Astrocyte (in vitro differentiated cells and primary cell): ENCODE measurements around the gene PAPPA2.

Experiments used
- EZH2 ChIP-seq: IDR thresholded peaks from 2 replicates; pipeline ENCODE4 v1.6.1; 2012; ENCODE audit warnings: mild to moderate bottlenecking, low read length, inconsistent platforms; ENCODE audit not compliant: insufficient read depth
- TF ChIP-seq, protein P1 (sequence below): IDR thresholded peaks from 2 replicates; pipeline ENCODE4 v1.5.1; 2011; ENCODE audit warnings: low read depth, mild to moderate bottlenecking, inconsistent platforms, low read length, moderate library complexity; ENCODE audit not compliant: insufficient read depth

DNA sequence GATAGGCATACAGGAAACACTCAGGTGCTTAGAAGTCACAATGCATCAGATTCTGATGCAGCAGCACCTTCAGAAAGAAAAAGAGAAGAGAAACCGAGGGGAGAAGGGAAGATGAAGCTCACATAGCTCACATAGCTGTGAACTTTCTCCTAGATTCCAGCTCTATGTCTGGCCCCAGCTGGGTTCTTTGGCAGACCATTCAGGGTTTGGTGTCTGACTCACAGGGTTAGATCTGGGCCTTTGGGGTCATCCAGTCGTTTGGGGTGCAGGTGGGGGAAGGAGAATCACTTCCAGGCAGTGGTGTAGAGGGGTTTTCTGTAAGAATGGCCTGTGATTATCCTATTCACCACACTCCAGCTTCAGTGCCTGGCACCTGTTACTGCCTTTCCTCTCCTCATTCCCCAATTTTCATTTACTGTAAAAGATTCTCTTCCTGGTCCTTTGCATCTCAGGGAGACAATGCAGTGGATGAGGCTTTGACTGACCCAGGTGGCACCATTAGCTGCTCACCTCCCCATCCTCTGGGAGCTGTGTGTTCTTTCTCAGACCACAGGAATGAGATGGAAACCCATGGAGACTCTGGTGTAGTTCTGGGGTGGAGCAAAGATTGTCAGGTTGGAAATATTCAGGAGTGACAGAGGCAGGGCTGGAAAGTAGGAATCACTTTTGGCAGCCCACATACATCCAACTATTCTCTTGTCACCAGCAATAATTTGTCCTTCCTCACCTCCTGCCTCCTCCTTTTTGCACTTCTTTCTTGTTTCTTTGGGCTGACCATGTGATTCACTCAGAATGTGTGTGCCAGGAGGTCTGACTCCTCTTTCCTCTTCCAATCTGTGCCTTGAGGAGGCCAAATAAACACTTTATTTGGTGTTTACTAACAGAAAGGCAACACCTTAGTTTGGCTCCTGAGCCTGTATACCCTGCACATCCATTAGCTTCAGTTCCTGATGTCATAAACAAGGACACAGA is 103.3 kb downstream of the PAPPA2 start:
- TF ChIP-seq EZH2 = no peak
- TF ChIP-seq, protein P1, sequence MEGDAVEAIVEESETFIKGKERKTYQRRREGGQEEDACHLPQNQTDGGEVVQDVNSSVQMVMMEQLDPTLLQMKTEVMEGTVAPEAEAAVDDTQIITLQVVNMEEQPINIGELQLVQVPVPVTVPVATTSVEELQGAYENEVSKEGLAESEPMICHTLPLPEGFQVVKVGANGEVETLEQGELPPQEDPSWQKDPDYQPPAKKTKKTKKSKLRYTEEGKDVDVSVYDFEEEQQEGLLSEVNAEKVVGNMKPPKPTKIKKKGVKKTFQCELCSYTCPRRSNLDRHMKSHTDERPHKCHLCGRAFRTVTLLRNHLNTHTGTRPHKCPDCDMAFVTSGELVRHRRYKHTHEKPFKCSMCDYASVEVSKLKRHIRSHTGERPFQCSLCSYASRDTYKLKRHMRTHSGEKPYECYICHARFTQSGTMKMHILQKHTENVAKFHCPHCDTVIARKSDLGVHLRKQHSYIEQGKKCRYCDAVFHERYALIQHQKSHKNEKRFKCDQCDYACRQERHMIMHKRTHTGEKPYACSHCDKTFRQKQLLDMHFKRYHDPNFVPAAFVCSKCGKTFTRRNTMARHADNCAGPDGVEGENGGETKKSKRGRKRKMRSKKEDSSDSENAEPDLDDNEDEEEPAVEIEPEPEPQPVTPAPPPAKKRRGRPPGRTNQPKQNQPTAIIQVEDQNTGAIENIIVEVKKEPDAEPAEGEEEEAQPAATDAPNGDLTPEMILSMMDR = no peak
